Prostate gland (tissue), 2 donors: ENCODE measurements around the gene TMA7. TPM values are rescaled to one million over a fixed set of nuclear protein-coding genes. Genes with fewer than 3 reads are reported as not detected.
"Not testable (repeated sequence)": the region's sequence is repeated elsewhere in the genome, so short reads cannot be mapped to it uniquely, and the experiment has no call there.

Source experiments
- DNase-seq: peaks from one replicate; pipeline ENCODE4 v3.0.0-alpha.2; 2019; ENCODE audit warnings: low spot score
- H3K27ac ChIP-seq, 2 donors: fragments of 200-600 bp; sonication (generic); 2 replicates each; pipeline ENCODE4 v1.5.1; 2017 to 2019
- H3K27me3 ChIP-seq: fragments of 200-600 bp; sonication (generic); replicated peaks from 2 replicates; pipeline ENCODE4 v1.5.1; 2019; ENCODE audit not compliant: insufficient read depth
- H3K36me3 ChIP-seq, 2 donors: fragments of 200-600 bp; sonication (generic); 1 replicate in 1 of 2; 2 replicates in 1 of 2; pipeline versions ENCODE4 v1.5.1 to v1.8.1; 2017 to 2019
- H3K4me1 ChIP-seq: fragments of 200-600 bp; sonication (generic); replicated peaks from 2 replicates; pipeline ENCODE4 v1.5.1; 2019
- H3K4me3 ChIP-seq, 2 donors: fragments of 200-600 bp; sonication (generic); 2 replicates each; pipeline ENCODE4 v1.5.1; 2017 to 2019
- H3K9me3 ChIP-seq: fragments of 200-600 bp; sonication (generic); 2 replicates; pipeline ENCODE4 v1.5.1; 2017
- POLR2A ChIP-seq: fragments of 450-650 bp; IDR thresholded peaks from one replicate; pipeline ENCODE4 v1.6.1; 2016; ENCODE audit warnings: antibody characterized with exemption, mild to moderate bottlenecking
- POLR2AphosphoS5 ChIP-seq: sonication (generic); formaldehyde crosslinking; IDR thresholded peaks from one replicate; pipeline ENCODE4 v1.6.1; 2017; ENCODE audit warnings: antibody characterized with exemption
- WGBS: methylation state at CpG from one replicate; pipeline ENCODE4 v1.1.5; 2018; 5-methylcytosine and 5-hydroxymethylcytosine counted together
- intact Hi-C: fragments of 100-400 bp; cut with DNase I; formaldehyde crosslinking; loops from one replicate; pipeline ENCODE4 v1.14.2; 2022
- total RNA-seq, 2 donors: library from RNA; depleted of rRNA; stranded (reverse); fragments of >200 nt; gene quantifications; one replicate each; pipeline ENCODE4 v1.1.0, GENCODE V29; 2016
- TF ChIP-seq, protein P1 (sequence below), 4 experiments: fragments of 200-600 bp in 2 of 4; fragments of 450-650 bp in 2 of 4; sonication (generic) in 2 of 4; IDR thresholded peaks; 1 replicate in 3 of 4; 2 replicates in 1 of 4; pipeline ENCODE4 v1.5.1; 2016 to 2019; ENCODE audit warnings: antibody characterized with exemption in 4 of 4, mild to moderate bottlenecking in 2 of 4, moderate library complexity in 2 of 4

TMA7 gene
- total RNA-seq, 2 donors from 2014 or later, result 310 to 446 TPM

DNA sequence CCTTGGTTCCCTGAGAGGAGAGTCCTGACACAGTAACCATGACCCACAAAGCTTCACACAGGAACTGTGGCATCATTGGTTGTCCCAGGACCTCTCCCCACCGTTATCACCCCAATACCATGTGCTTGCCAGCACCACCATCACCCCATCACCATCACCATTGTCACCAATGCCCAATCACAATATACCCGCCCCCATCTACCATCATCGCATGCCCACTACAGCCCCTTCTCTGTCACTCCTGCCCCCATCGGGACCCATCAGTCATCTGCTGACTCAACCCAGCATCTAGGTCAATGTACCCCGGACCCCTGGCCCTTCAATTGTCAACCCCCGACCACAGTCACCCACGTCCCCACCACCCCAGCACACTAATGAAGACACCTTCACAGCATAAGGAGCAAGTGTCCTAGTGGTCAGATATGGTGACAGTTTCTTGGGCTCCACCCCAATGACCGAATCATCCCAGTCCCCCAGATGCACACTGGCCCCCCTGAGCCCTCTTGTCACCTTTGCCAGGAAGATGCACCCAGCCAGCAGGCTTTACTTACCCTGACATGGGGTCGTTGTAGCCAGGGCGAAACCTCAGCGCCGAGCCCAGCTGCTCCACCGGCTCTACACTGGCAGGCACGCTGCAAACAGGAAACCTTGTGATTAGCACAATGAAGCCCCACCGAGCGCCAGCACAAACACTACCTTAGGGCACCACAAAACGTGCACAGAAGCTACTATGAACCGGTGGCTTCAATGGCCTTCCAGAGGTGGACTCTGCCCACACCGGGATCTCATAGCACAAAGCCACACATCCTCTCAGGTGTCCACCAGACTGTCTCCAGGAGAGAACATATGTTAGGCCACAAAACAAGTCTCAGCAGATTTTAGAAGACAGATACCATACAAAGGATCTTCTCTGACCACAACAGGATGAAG, 38.8 kb downstream of the TMA7 start:
- WGBS, result 82% methylated on average over 19 of the region's 19 CpGs
- intact Hi-C loops, result no loop called here
- Histone ChIP-seq H3K36me3 (no peaks in the 10 kb centered on the region), H3K27ac (no peak overlapping the region), H3K4me1 (no peaks in the 10 kb centered on the region), H3K4me3 (no peak overlapping the region), H3K9me3 (no peaks in the 10 kb centered on the region), H3K27me3 (no peaks in the 10 kb centered on the region)
- no peak for DNase-seq
- TF ChIP-seq, protein P1, sequence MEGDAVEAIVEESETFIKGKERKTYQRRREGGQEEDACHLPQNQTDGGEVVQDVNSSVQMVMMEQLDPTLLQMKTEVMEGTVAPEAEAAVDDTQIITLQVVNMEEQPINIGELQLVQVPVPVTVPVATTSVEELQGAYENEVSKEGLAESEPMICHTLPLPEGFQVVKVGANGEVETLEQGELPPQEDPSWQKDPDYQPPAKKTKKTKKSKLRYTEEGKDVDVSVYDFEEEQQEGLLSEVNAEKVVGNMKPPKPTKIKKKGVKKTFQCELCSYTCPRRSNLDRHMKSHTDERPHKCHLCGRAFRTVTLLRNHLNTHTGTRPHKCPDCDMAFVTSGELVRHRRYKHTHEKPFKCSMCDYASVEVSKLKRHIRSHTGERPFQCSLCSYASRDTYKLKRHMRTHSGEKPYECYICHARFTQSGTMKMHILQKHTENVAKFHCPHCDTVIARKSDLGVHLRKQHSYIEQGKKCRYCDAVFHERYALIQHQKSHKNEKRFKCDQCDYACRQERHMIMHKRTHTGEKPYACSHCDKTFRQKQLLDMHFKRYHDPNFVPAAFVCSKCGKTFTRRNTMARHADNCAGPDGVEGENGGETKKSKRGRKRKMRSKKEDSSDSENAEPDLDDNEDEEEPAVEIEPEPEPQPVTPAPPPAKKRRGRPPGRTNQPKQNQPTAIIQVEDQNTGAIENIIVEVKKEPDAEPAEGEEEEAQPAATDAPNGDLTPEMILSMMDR (IDR thresholded peaks at IDR 0.05), result no peak
- TF ChIP-seq POLR2AphosphoS5 (no peak), POLR2A (no peak)

DNA sequence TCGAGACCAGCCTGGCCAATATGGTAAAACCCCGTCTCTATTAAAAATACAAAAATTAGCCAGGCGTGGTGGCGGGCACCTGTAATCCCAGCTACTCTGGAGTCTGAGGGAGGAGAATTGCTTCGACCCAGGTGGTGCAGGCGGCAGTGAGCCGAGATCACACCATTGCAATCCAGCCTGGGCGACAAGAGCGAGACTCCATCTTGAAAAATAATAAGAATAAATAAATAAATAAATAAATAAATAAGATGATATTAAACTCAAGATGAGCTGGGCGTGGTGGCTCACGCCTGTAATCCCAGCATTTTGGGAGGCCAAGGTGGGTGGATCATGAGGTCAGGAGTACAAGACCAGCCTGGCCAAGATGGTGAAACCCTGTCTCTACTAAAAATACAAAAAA, 40.8 kb downstream of the TMA7 start:
- H3K27ac ChIP-seq, DNase-seq, H3K4me3 ChIP-seq, H3K27me3 ChIP-seq, intact Hi-C loops, H3K9me3 ChIP-seq, H3K36me3 ChIP-seq, H3K4me1 ChIP-seq: not testable (repeated sequence)
- WGBS, result 96% methylated on average over 11 of the region's 11 CpGs

DNA sequence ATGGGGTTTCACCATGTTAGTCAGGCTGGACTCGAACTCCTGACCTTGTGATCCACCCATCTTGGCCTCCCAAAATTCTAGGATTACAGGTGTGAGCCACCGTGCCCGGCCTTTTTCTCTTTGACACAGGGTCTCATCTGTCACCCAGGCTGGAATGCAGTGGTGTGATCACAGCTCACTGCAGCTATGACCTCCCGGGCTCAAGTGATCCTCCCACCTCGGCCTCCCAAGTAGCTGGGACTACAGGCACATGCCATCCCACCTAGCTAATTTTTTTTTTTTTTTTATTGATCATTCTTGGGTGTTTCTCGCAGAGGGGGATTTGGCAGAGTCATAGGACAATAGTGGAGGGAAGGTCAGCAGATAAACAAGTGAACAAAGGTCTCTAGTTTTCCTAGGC, 42.8 kb downstream of the TMA7 start:
- H3K9me3 ChIP-seq, DNase-seq, H3K4me1 ChIP-seq, H3K4me3 ChIP-seq, intact Hi-C loops, H3K36me3 ChIP-seq, H3K27ac ChIP-seq, H3K27me3 ChIP-seq: not testable (repeated sequence)
- 89% methylated on average over 6 of the region's 6 CpGs for WGBS

DNA sequence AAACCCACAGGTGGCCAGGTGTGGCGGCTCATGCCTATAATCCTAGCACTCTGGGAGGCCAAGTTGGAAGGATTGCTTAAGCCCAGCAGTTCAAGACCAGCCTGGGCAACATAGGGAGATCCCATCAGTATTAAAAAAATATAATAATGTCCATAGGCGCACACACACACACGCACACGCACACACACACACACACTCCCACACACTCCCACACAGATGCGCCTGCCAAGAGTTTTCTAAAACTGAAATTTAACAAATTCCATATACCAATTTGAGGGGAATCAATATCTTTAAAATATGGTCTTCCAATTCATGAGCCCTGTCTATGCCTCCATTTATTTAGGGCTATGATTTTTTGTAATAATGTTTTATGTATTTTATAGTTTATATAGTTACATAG, 46.9 kb downstream of the TMA7 start:
- TF ChIP-seq, protein P1 (IDR thresholded peaks at IDR 0.05), result no peak
- no peak overlapping the region for H3K4me3 ChIP-seq
- WGBS, result 91% methylated on average over 5 of the region's 5 CpGs
- no peaks in the 10 kb centered on the region for H3K9me3 ChIP-seq
- H3K4me1 ChIP-seq, result no peaks in the 10 kb centered on the region
- no peak overlapping the region for H3K27ac ChIP-seq
- no peaks in the 10 kb centered on the region for H3K27me3 ChIP-seq
- no peak for DNase-seq
- no peaks in the 10 kb centered on the region for H3K36me3 ChIP-seq
- intact Hi-C loops, result no loop called here

DNA sequence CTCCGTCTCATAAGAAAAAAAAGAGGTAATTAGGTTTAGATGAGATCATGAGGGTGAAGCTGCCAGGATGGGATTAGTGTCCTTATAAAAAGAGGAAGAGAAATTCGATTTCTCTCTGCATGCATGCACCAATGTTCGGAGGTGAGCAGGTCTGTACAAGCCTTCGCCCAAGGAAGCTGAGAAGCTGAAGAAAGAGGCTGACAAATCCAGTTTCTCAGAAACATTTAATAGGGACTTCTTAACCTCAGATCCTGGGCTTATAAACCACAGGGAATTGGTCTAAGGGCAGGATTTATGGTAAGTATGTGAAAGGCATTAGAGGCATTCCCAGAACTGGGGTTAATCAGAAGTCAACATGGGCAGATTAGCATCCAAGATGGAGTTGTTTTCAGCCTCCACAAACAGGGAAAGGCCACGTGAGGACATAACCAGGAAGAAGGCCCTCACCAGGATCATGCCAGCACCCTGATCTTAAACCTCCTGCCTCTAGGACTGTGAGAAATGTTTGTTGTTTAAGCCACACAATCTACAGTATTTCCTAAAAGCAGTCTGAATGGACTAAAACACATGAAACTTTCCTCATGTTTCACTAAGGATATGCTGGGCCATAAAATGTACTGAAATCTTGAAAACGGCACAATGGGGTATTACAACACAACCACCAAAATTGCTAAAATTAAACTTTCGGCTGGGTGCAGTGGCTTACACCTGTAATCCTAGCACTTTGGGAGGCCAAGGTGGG, 52.6 kb downstream of the TMA7 start:
- intact Hi-C loops, result no loop called here
- Histone ChIP-seq H3K9me3 (no peaks in the 10 kb centered on the region), H3K27me3 (no peaks in the 10 kb centered on the region), H3K4me1 (no peaks in the 10 kb centered on the region), H3K4me3 (no peak overlapping the region), H3K27ac (peak overlapping the region; percentile 55 to 70), H3K36me3 (no peaks in the 10 kb centered on the region)
- WGBS, result 45% methylated on average over 7 of the region's 7 CpGs
- DNase-seq, result peak; percentile 88
- TF ChIP-seq POLR2AphosphoS5, result peak; percentile 88
- no peak for TF ChIP-seq POLR2A
- TF ChIP-seq, protein P1 (IDR thresholded peaks at IDR 0.05), result no peak

DNA sequence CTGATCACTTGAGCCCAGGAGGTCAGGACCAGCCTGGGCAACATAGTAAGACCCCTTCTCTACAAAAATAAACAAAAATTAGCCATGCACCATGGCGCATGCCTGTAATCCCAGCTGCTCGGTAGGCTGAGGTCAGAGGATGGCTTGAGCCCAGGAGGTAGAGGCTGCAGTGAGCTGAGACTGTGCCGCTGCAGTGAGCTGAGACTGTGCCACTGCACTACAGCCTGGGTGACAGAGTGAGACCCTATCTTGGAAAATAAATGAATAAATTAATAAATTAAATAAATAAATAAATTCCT, 53.1 kb downstream of the TMA7 start:
- peak overlapping the region; percentile 55 to 70 for H3K27ac ChIP-seq
- WGBS, result 64% methylated on average over 3 of the region's 3 CpGs
- no peaks in the 10 kb centered on the region for H3K27me3 ChIP-seq
- intact Hi-C loops, result no loop called here
- H3K4me1 ChIP-seq, result no peaks in the 10 kb centered on the region
- H3K9me3 ChIP-seq, result no peaks in the 10 kb centered on the region
- no peak for DNase-seq
- H3K36me3 ChIP-seq, result no peaks in the 10 kb centered on the region
- no peak overlapping the region for H3K4me3 ChIP-seq
- TF ChIP-seq, protein P1 (IDR thresholded peaks at IDR 0.05), result no peak
- TF ChIP-seq POLR2A, result no peak
